Transverse colon (tissue), 4 donors: Measurements from ENCODE around the gene MYOM1. TPM values are rescaled to one million over a fixed set of nuclear protein-coding genes. Genes with fewer than 3 reads are reported as not detected.

ENCODE experiments used
- DNase-seq: peaks from one replicate; pipeline ENCODE4 v3.0.0-alpha.2; 2019
- H3K27ac ChIP-seq, 4 donors: fragments of 200-600 bp; sonication (generic); 2 replicates each; pipeline ENCODE4 v1.5.1; 2016 to 2018; ENCODE audit warnings: inconsistent platforms in 4 of 4
- H3K27me3 ChIP-seq: fragments of 200-600 bp; sonication (generic); 2 replicates; pipeline ENCODE4 v1.5.1; 2017; ENCODE audit warnings: inconsistent platforms
- H3K36me3 ChIP-seq, 4 donors: fragments of 200-600 bp; sonication (generic); 2 replicates each; pipeline ENCODE4 v1.5.1; 2017 to 2019; ENCODE audit warnings: inconsistent platforms in 4 of 4
- H3K4me1 ChIP-seq, 4 donors: fragments of 200-600 bp; sonication (generic); 2 replicates each; pipeline ENCODE4 v1.5.1; 2017 to 2020; ENCODE audit warnings: inconsistent platforms in 4 of 4
- H3K4me3 ChIP-seq, 4 donors: fragments of 200-600 bp; sonication (generic); 1 replicate in 1 of 4; 2 replicates in 3 of 4; pipeline versions ENCODE4 v1.5.1 to v1.6.1; 2017 to 2019; ENCODE audit warnings: inconsistent platforms in 4 of 4
- H3K9me3 ChIP-seq, 2 donors: fragments of 200-600 bp; sonication (generic); 2 replicates each; pipeline ENCODE4 v1.5.1; 2017 to 2019; ENCODE audit warnings: inconsistent platforms in 2 of 2
- CTCF ChIP-seq, 5 experiments: fragments of 200-600 bp in 3 of 5; fragments of 450-650 bp in 2 of 5; sonication (generic) in 3 of 5; IDR thresholded peaks; 1 replicate in 2 of 5; 2 replicates in 3 of 5; pipeline ENCODE4 v1.5.1; 2016 to 2017; ENCODE audit warnings: antibody characterized with exemption in 5 of 5, inconsistent platforms in 3 of 5, mild to moderate bottlenecking in 2 of 5, moderate library complexity in 1 of 5
- EP300 ChIP-seq: sonication (generic); formaldehyde crosslinking; IDR thresholded peaks from one replicate; pipeline ENCODE4 v1.6.1; 2017; ENCODE audit warnings: antibody characterized with exemption, low read depth
- POLR2A ChIP-seq: fragments of 450-650 bp; IDR thresholded peaks from one replicate; pipeline ENCODE4 v1.6.1; 2016; ENCODE audit warnings: antibody characterized with exemption, mild to moderate bottlenecking, moderate library complexity
- POLR2AphosphoS5 ChIP-seq, 3 donors: sonication (generic); formaldehyde crosslinking; IDR thresholded peaks; one replicate each; pipeline ENCODE4 v1.6.1; 2016; ENCODE audit warnings: antibody characterized with exemption in 3 of 3
- WGBS, 2 donors: methylation state at CpG; one replicate each; pipeline ENCODE4 v1.1.5; 2018; ENCODE audit warnings: low coverage in 1 of 2; 5-methylcytosine and 5-hydroxymethylcytosine counted together
- in situ Hi-C, 4 donors: fragments of 200-750 bp; cut with MboI; loops; one replicate each; pipeline versions ENCODE4 v1.15.0 to v1.15.1; 2017; ENCODE audit warnings: low sequenced_read_pairs in 3 of 4, low pct_ligation_motif_present in 1 of 4, low pct_unique_long_range_greater_than_20kb in 1 of 4
- intact Hi-C: fragments of 100-400 bp; cut with DNase I; formaldehyde crosslinking; loops from one replicate; pipeline ENCODE4 v1.15.1; 2023; ENCODE audit warnings: low total_unique reads
- total RNA-seq, 4 donors: library from RNA; depleted of rRNA; stranded (reverse); fragments of >200 nt; gene quantifications; one replicate each; pipeline ENCODE4 v1.1.0, GENCODE V29; 2016

The MYOM1 gene
- total RNA-seq, 4 donors from 2014 or later, result 6.0 to 30.4 (median 7.7) TPM

GRCh38 chr18:3150274-3150673, 69.5 kb downstream of the MYOM1 start:
- no peak for TF ChIP-seq POLR2AphosphoS5 (IDR thresholded peaks at IDR 0.05)
- no peak for TF ChIP-seq EP300
- intact Hi-C loops, result loop anchor here (10.0 kb wide), 1 partner anchor 95 kb away; the partner anchor contains the start of gene MYL12A
- Histone ChIP-seq H3K9me3 (no peaks in the 10 kb centered on the region), H3K27ac (no peak overlapping the region), H3K4me3 (no peak overlapping the region), H3K4me1 (no peaks in the 10 kb centered on the region), H3K36me3 (no peaks in the 10 kb centered on the region), H3K27me3 (no peaks in the 10 kb centered on the region)
- 86% methylated on average over 5 of the region's 5 CpGs; no CpG with 5 or more reads in 1 of the 2 donors for WGBS, 2 donors
- no peak for DNase-seq
- in situ Hi-C loops, result loop anchor here in 2 of 4 donors (10.0 kb wide), 2 partner anchors 85 to 95 kb away; partner anchors contain the start of gene MYL12A (in 1 of the 2)

GRCh38 chr18:3148930-3149535, 70.7 kb downstream of the MYOM1 start:
- no peaks in the 10 kb centered on the region for H3K36me3 ChIP-seq
- in situ Hi-C loops, result loop anchor here in 1 of 4 donors (25.0 kb wide), 1 partner anchor 88 kb away; the partner anchor contains the start of gene MYL12A
- no peaks in the 10 kb centered on the region for H3K9me3 ChIP-seq
- intact Hi-C loops, result no loop called here
- TF ChIP-seq CTCF (IDR thresholded peaks at IDR 0.05), result no peak
- TF ChIP-seq POLR2A, result no peak
- no peak for TF ChIP-seq EP300
- no peak for TF ChIP-seq POLR2AphosphoS5 (IDR thresholded peaks at IDR 0.05)
- no peak overlapping the region for H3K27ac ChIP-seq
- DNase-seq, result no peak
- no peaks in the 10 kb centered on the region for H3K4me1 ChIP-seq
- 50 to 82% methylated on average over 1 to 4 of the region's 4 CpGs for whole genome bisulfite sequencing, 2 donors
- no peaks in the 10 kb centered on the region for H3K27me3 ChIP-seq
- no peak overlapping the region for H3K4me3 ChIP-seq

- H3K27ac ChIP-seq, result no peak overlapping the region
- H3K4me3 ChIP-seq, result no peak overlapping the region
- no peaks in the 10 kb centered on the region for H3K36me3 ChIP-seq
- WGBS, 2 donors, result 78 to 90% methylated on average over 6 to 8 of the region's 8 CpGs
- no peaks in the 10 kb centered on the region for H3K27me3 ChIP-seq
- in situ Hi-C loops, result loop anchor here in 1 of 4 donors (25.0 kb wide), 1 partner anchor 89 kb away; the partner anchor contains the start of gene MYL12A
- TF ChIP-seq EP300 (no peak), POLR2AphosphoS5 (IDR thresholded peaks at IDR 0.05) (no peak), POLR2A (no peak), CTCF (IDR thresholded peaks at IDR 0.05) (no peak)
- intact Hi-C loops, result no loop called here
- no peaks in the 10 kb centered on the region for H3K4me1 ChIP-seq
- peaks cover 0 to 5% of the 10 kb centered on the region in 2 donors for H3K9me3 ChIP-seq
- DNase-seq, result no peak
These were observed 71.7 kb downstream of the MYOM1 start for GRCh38 chr18:3147935-3148554.

- Histone ChIP-seq H3K36me3 (no peaks in the 10 kb centered on the region), H3K9me3 (peaks cover 0 to 9% of the 10 kb centered on the region in 2 donors), H3K4me3 (no peak overlapping the region), H3K4me1 (peaks cover 0 to 3% (median 0%) of the 10 kb centered on the region in 4 donors), H3K27ac (no peak overlapping the region), H3K27me3 (no peaks in the 10 kb centered on the region)
- 64 to 79% methylated on average over 8 to 10 of the region's 10 CpGs for WGBS, 2 donors
- intact Hi-C loops (no loop called here), in situ Hi-C loops (loop anchor here in 1 of 4 donors (25.0 kb wide), 1 partner anchor 96 kb away; the partner anchor contains the start of gene MYL12A)
- no peak for DNase-seq
- TF ChIP-seq POLR2AphosphoS5 (IDR thresholded peaks at IDR 0.05) (no peak), EP300 (no peak), POLR2A (no peak), CTCF (IDR thresholded peaks at IDR 0.05) (no peak)
These were observed 78.7 kb downstream of the MYOM1 start for GRCh38 chr18:3140986-3141639.
